Activated CD4-positive, alpha-beta T cell treated with anti-CD3 and anti-CD28 coated beads, Interleukin-2, amount 10 ng/mL, durations not matched to agents 24 days and 14 days (primary cell): ENCODE results near the gene CHSY3. TPM values are rescaled to one million over a fixed set of nuclear protein-coding genes. Genes with fewer than 3 reads are reported as not detected.

Source experiments
- DNase-seq: peaks from one replicate; pipeline ENCODE4 v3.0.0; 2022
- H3K27ac Mint-ChIP-seq: one replicate; pipeline ENCODE4 v1.8.0; 2022; ENCODE audit warnings: mild to moderate bottlenecking, mixed read lengths
- H3K27me3 Mint-ChIP-seq: one replicate; pipeline ENCODE4 v1.8.0; 2022; ENCODE audit warnings: mixed read lengths
- H3K36me3 Mint-ChIP-seq: one replicate; pipeline ENCODE4 v1.8.0; 2022; ENCODE audit warnings: low read depth, mild to moderate bottlenecking, mixed read lengths
- H3K4me1 Mint-ChIP-seq: one replicate; pipeline ENCODE4 v1.8.0; 2021; ENCODE audit warnings: mixed read lengths
- H3K4me3 Mint-ChIP-seq: one replicate; pipeline ENCODE4 v1.8.0; 2022; ENCODE audit warnings: mild to moderate bottlenecking, moderate library complexity, mixed read lengths
- H3K9me3 Mint-ChIP-seq: one replicate; pipeline ENCODE4 v1.8.0; 2021; ENCODE audit warnings: mixed read lengths
- intact Hi-C: fragments of 100-400 bp; cut with micrococcal nuclease; formaldehyde crosslinking; loops from one replicate; pipeline ENCODE4 v1.15.1; 2023
- total RNA-seq: library from RNA; stranded (reverse); gene quantifications from 2 replicates; pipeline ENCODE4 v1.2.3, GENCODE V29; 2022

The CHSY3 gene
- total RNA-seq, 1 donor from 2014 or later, result not detected

GRCh38 chr5:129971714-129972113, 67.4 kb downstream of the CHSY3 start:
- no peaks in the 10 kb centered on the region for H3K36me3 Mint-ChIP-seq
- no peaks in the 10 kb centered on the region for H3K27me3 Mint-ChIP-seq
- no peak overlapping the region for H3K27ac Mint-ChIP-seq
- no peak overlapping the region for H3K4me3 Mint-ChIP-seq
- DNase-seq, result no peak
- H3K9me3 Mint-ChIP-seq, result no peaks in the 10 kb centered on the region
- no peaks in the 10 kb centered on the region for H3K4me1 Mint-ChIP-seq
- intact Hi-C loops, result no loop called here

GRCh38 chr5:129972465-129973141, 68.3 kb downstream of the CHSY3 start:
- Mint-ChIP-seq H3K36me3 (no peaks in the 10 kb centered on the region), H3K9me3 (no peaks in the 10 kb centered on the region), H3K27ac (no peak overlapping the region), H3K4me1 (no peaks in the 10 kb centered on the region), H3K27me3 (no peaks in the 10 kb centered on the region), H3K4me3 (no peak overlapping the region)
- no peak for DNase-seq
- intact Hi-C loops, result no loop called here

GRCh38 chr5:129973716-129974426, 69.6 kb downstream of the CHSY3 start:
- no peaks in the 10 kb centered on the region for H3K27me3 Mint-ChIP-seq
- no peaks in the 10 kb centered on the region for H3K4me1 Mint-ChIP-seq
- no peak for DNase-seq

GRCh38 chr5:129977810-129978209, 73.5 kb downstream of the CHSY3 start:
- intact Hi-C loops, result no loop called here
- H3K27me3 Mint-ChIP-seq, result no peaks in the 10 kb centered on the region
- no peaks in the 10 kb centered on the region for H3K36me3 Mint-ChIP-seq
- H3K27ac Mint-ChIP-seq, result no peak overlapping the region
- H3K4me3 Mint-ChIP-seq, result no peak overlapping the region
- DNase-seq, result no peak
- H3K9me3 Mint-ChIP-seq, result no peaks in the 10 kb centered on the region
- H3K4me1 Mint-ChIP-seq, result no peaks in the 10 kb centered on the region

More at GRCh38 chr5:129973716-129974426, 69.6 kb downstream of the CHSY3 start:
- H3K4me3 Mint-ChIP-seq, result no peak overlapping the region
- no peak overlapping the region for H3K27ac Mint-ChIP-seq
- intact Hi-C loops, result no loop called here
- H3K36me3 Mint-ChIP-seq, result no peaks in the 10 kb centered on the region
- H3K9me3 Mint-ChIP-seq, result no peaks in the 10 kb centered on the region

- intact Hi-C loops, result no loop called here
- H3K4me3 Mint-ChIP-seq, result no peak overlapping the region
- no peak overlapping the region for H3K27ac Mint-ChIP-seq
- no peaks in the 10 kb centered on the region for H3K27me3 Mint-ChIP-seq
- DNase-seq, result no peak
- H3K9me3 Mint-ChIP-seq, result no peaks in the 10 kb centered on the region
- H3K4me1 Mint-ChIP-seq, result no peaks in the 10 kb centered on the region
- no peaks in the 10 kb centered on the region for H3K36me3 Mint-ChIP-seq
These were observed 74.0 kb downstream of the CHSY3 start for GRCh38 chr5:129978270-129978669.

- no peaks in the 10 kb centered on the region for H3K4me1 Mint-ChIP-seq
- DNase-seq, result no peak
- no peaks in the 10 kb centered on the region for H3K27me3 Mint-ChIP-seq
- no peaks in the 10 kb centered on the region for H3K36me3 Mint-ChIP-seq
- H3K9me3 Mint-ChIP-seq, result peaks cover 6% of the 10 kb centered on the region
- H3K27ac Mint-ChIP-seq, result no peak overlapping the region
- H3K4me3 Mint-ChIP-seq, result no peak overlapping the region
- intact Hi-C loops, result no loop called here
These were observed 84.2 kb downstream of the CHSY3 start for GRCh38 chr5:129988453-129988852.

GRCh38 chr5:129991780-129992179, 87.5 kb downstream of the CHSY3 start:
- intact Hi-C loops, result no loop called here
- Mint-ChIP-seq H3K4me3 (no peak overlapping the region), H3K4me1 (no peaks in the 10 kb centered on the region), H3K9me3 (no peaks in the 10 kb centered on the region), H3K27me3 (no peaks in the 10 kb centered on the region), H3K36me3 (no peaks in the 10 kb centered on the region), H3K27ac (no peak overlapping the region)
- DNase-seq, result no peak

GRCh38 chr5:129996896-129997295, 92.6 kb downstream of the CHSY3 start:
- Mint-ChIP-seq H3K9me3 (no peaks in the 10 kb centered on the region), H3K4me1 (no peaks in the 10 kb centered on the region), H3K27ac (no peak overlapping the region), H3K27me3 (no peaks in the 10 kb centered on the region), H3K4me3 (no peak overlapping the region), H3K36me3 (no peaks in the 10 kb centered on the region)
- intact Hi-C loops, result no loop called here
- DNase-seq, result no peak

GRCh38 chr5:130000460-130000859, 96.2 kb downstream of the CHSY3 start:
- H3K36me3 Mint-ChIP-seq, result no peaks in the 10 kb centered on the region
- no peak overlapping the region for H3K4me3 Mint-ChIP-seq
- intact Hi-C loops, result no loop called here
- H3K9me3 Mint-ChIP-seq, result no peaks in the 10 kb centered on the region
- H3K27ac Mint-ChIP-seq, result no peak overlapping the region
- H3K27me3 Mint-ChIP-seq, result no peaks in the 10 kb centered on the region
- no peak for DNase-seq
- no peaks in the 10 kb centered on the region for H3K4me1 Mint-ChIP-seq

- intact Hi-C loops, result no loop called here
- no peaks in the 10 kb centered on the region for H3K4me1 Mint-ChIP-seq
- H3K4me3 Mint-ChIP-seq, result no peak overlapping the region
- no peaks in the 10 kb centered on the region for H3K27me3 Mint-ChIP-seq
- H3K36me3 Mint-ChIP-seq, result no peaks in the 10 kb centered on the region
- H3K27ac Mint-ChIP-seq, result no peak overlapping the region
- H3K9me3 Mint-ChIP-seq, result no peaks in the 10 kb centered on the region
- DNase-seq, result no peak
These were observed 97.9 kb downstream of the CHSY3 start for GRCh38 chr5:130002183-130002582.

- Mint-ChIP-seq H3K36me3 (no peaks in the 10 kb centered on the region), H3K4me3 (no peak overlapping the region), H3K27me3 (no peaks in the 10 kb centered on the region), H3K9me3 (no peaks in the 10 kb centered on the region), H3K27ac (no peak overlapping the region), H3K4me1 (no peaks in the 10 kb centered on the region)
- intact Hi-C loops, result no loop called here
- DNase-seq, result no peak
These were observed 98.6 kb downstream of the CHSY3 start for GRCh38 chr5:130002876-130003275.

GRCh38 chr5:130011986-130012385, 107.7 kb downstream of the CHSY3 start:
- Mint-ChIP-seq H3K27ac (no peak overlapping the region), H3K9me3 (peaks cover 10% of the 10 kb centered on the region), H3K4me3 (no peak overlapping the region), H3K36me3 (no peaks in the 10 kb centered on the region), H3K27me3 (no peaks in the 10 kb centered on the region), H3K4me1 (no peaks in the 10 kb centered on the region)
- no peak for DNase-seq
- intact Hi-C loops, result no loop called here

- DNase-seq, result no peak
- Mint-ChIP-seq H3K4me3 (no peak overlapping the region), H3K36me3 (no peaks in the 10 kb centered on the region), H3K27me3 (no peaks in the 10 kb centered on the region), H3K9me3 (peaks cover 10% of the 10 kb centered on the region), H3K27ac (no peak overlapping the region), H3K4me1 (no peaks in the 10 kb centered on the region)
- intact Hi-C loops, result no loop called here
These were observed 112.9 kb downstream of the CHSY3 start for GRCh38 chr5:130017173-130017572.

GRCh38 chr5:130018641-130019040, 114.4 kb downstream of the CHSY3 start:
- DNase-seq, result no peak
- Mint-ChIP-seq H3K27ac (no peak overlapping the region), H3K9me3 (peaks cover 10% of the 10 kb centered on the region), H3K27me3 (no peaks in the 10 kb centered on the region), H3K4me3 (no peak overlapping the region), H3K36me3 (no peaks in the 10 kb centered on the region), H3K4me1 (no peaks in the 10 kb centered on the region)
- intact Hi-C loops, result no loop called here

- intact Hi-C loops, result no loop called here
- Mint-ChIP-seq H3K36me3 (no peaks in the 10 kb centered on the region), H3K27ac (no peak overlapping the region), H3K27me3 (no peaks in the 10 kb centered on the region), H3K4me1 (no peaks in the 10 kb centered on the region), H3K9me3 (no peaks in the 10 kb centered on the region), H3K4me3 (no peak overlapping the region)
- no peak for DNase-seq
These were observed 116.7 kb downstream of the CHSY3 start for GRCh38 chr5:130021000-130021399.
